Thyroid gland (tissue), 4 donors: ENCODE data around the gene GPRIN2.
"Not testable (repeated sequence)": the region's sequence is repeated elsewhere in the genome, so short reads cannot be mapped to it uniquely, and the experiment has no call there.

Experiments used
- CTCF ChIP-seq, 6 experiments: fragments of 200-600 bp in 3 of 6; fragments of 450-650 bp in 3 of 6; sonication (generic) in 3 of 6; IDR thresholded peaks; one replicate each; pipeline ENCODE4 v1.5.1; 2016 to 2019; ENCODE audit warnings: antibody characterized with exemption in 6 of 6, mild to moderate bottlenecking in 2 of 6, inconsistent platforms in 1 of 6, moderate library complexity in 1 of 6
- POLR2A ChIP-seq, 2 donors: fragments of 450-650 bp; IDR thresholded peaks; one replicate each; pipeline ENCODE4 v1.6.1; 2017; ENCODE audit warnings: antibody characterized with exemption in 2 of 2, mild to moderate bottlenecking in 2 of 2, moderate library complexity in 1 of 2

GRCh38 chr10:46587546-46587945, 31.1 kb upstream of the GPRIN2 start:
- TF ChIP-seq CTCF, POLR2A (IDR thresholded peaks at IDR 0.05): not testable (repeated sequence)
